ENCODE results near the gene EFL1.

DNA sequence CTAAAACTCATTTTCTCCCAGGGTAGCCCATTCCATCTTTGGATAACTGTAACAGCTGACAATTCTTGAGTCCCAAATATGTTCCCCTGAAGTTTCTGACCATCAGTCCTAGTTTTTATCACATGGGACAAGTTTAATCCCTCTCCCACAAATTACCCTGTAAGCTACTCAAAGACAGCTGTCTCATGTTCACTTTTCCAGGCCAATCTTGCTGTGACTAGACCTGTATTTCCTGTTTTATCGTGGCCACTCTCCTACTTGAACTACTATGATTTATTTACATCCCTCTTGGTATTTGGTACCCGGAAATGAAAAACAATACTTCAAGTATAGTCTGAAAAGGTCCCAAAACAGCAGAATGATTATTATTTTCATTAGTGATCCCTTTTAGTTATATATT, 121.6 kb downstream of the EFL1 start:
- TF ChIP-seq, protein P1, sequence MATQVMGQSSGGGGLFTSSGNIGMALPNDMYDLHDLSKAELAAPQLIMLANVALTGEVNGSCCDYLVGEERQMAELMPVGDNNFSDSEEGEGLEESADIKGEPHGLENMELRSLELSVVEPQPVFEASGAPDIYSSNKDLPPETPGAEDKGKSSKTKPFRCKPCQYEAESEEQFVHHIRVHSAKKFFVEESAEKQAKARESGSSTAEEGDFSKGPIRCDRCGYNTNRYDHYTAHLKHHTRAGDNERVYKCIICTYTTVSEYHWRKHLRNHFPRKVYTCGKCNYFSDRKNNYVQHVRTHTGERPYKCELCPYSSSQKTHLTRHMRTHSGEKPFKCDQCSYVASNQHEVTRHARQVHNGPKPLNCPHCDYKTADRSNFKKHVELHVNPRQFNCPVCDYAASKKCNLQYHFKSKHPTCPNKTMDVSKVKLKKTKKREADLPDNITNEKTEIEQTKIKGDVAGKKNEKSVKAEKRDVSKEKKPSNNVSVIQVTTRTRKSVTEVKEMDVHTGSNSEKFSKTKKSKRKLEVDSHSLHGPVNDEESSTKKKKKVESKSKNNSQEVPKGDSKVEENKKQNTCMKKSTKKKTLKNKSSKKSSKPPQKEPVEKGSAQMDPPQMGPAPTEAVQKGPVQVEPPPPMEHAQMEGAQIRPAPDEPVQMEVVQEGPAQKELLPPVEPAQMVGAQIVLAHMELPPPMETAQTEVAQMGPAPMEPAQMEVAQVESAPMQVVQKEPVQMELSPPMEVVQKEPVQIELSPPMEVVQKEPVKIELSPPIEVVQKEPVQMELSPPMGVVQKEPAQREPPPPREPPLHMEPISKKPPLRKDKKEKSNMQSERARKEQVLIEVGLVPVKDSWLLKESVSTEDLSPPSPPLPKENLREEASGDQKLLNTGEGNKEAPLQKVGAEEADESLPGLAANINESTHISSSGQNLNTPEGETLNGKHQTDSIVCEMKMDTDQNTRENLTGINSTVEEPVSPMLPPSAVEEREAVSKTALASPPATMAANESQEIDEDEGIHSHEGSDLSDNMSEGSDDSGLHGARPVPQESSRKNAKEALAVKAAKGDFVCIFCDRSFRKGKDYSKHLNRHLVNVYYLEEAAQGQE (IDR thresholded peaks at IDR 0.05; ENCODE audit: low read depth): no peak
- TF ChIP-seq EP300 (IDR thresholded peaks at IDR 0.05; ENCODE audit: borderline replicate concordance): no peak
- TF ChIP-seq CREB1 (IDR thresholded peaks at IDR 0.05; ENCODE audit: low read depth): no peak
- TF ChIP-seq EGR1 (IDR thresholded peaks at IDR 0.05): no peak
- no peak for TF ChIP-seq YY1 (IDR thresholded peaks at IDR 0.05; ENCODE audit: low read depth)
- no peak for TF ChIP-seq CEBPB (IDR thresholded peaks at IDR 0.05)
- no peak for TF ChIP-seq FOXM1 (IDR thresholded peaks at IDR 0.05; ENCODE audit: borderline replicate concordance, low read depth)
- no peak for TF ChIP-seq TAF1 (IDR thresholded peaks at IDR 0.05; ENCODE audit: low read depth)
- TF ChIP-seq, protein P2, sequence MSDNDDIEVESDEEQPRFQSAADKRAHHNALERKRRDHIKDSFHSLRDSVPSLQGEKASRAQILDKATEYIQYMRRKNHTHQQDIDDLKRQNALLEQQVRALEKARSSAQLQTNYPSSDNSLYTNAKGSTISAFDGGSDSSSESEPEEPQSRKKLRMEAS (IDR thresholded peaks at IDR 0.05): no peak
- no peak for TF ChIP-seq RAD21 (IDR thresholded peaks at IDR 0.05; ENCODE audit: low read depth)
- TF ChIP-seq, protein P3, sequence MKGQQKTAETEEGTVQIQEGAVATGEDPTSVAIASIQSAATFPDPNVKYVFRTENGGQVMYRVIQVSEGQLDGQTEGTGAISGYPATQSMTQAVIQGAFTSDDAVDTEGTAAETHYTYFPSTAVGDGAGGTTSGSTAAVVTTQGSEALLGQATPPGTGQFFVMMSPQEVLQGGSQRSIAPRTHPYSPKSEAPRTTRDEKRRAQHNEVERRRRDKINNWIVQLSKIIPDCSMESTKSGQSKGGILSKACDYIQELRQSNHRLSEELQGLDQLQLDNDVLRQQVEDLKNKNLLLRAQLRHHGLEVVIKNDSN (IDR thresholded peaks at IDR 0.05): no peak

Data from Ishikawa (cell line).